HG02571 (cell line): ENCODE data around the gene LRRC61.
"Not testable (repeated sequence)": the region's sequence is repeated elsewhere in the genome, so short reads cannot be mapped to it uniquely, and the experiment has no call there.

Experiments used
- ATAC-seq: cut with Tn5 transposase; IDR thresholded peaks from one replicate; pipeline ENCODE4 v1.9.1; 2021; ENCODE audit warnings: mild to moderate bottlenecking, moderate library complexity; ENCODE audit not compliant: unreplicated experiment

LRRC61 gene

GRCh38 chr7:150381096-150381495 lies 57.9 kb downstream of the LRRC61 start:
- no peak for ATAC-seq

GRCh38 chr7:150381785-150382122 lies 58.6 kb downstream of the LRRC61 start:
- ATAC-seq, result no peak

DNA sequence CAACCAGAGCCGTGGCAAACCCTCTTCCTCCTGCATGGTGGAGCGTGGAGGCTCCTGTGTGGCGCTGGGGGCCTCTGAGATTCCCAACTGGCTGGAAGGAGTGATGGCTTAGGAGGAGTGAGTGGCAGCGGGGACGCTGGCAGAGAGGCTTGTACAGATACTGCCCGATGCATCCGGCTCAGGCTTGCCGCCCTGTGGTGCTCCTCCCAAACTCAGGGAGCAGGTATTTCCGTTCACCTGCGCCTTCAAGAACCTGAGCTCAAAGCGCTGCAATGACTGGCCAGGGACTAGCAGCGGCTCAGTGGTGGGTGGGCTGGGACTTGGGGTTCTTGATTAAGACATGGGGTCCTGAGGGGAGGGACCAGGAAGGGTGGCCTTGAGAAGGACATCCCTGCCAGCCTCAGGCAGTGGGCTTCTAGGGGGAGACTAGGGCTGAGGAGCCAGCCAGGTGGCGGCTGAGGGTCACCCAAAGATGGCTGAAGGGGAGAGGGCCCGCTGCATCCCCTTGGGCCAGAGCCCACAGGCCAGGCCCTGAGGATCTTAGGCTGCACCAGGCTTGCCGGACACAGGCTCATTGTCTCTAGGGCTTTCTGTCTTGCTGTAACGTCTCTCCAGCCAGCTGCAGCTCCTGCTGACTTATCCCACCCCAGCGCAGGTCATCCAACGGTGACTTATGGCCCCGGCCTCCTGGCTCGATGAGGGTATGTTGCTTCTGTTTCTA lies 59.1 kb downstream of the LRRC61 start:
- ATAC-seq, result no peak

DNA sequence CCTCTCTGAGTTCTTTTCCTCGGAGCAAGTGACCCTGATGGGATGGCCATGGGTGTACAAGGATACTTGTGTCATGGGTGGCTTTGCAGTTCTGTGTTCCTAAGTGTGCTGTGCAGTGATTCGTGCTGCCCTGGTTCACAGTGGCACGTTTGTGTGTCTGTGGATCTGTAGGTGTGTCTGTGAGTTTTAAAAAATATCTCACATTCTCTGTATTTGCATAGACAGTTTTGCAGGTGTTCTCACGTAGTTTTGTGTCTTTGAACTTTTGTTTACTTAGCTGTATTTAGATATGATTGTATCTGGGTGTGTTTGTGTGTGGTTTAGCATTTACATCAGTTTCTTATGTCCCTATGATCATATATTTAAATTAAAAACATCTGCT lies 59.7 kb downstream of the LRRC61 start:
- no peak for ATAC-seq

- ATAC-seq, result no peak
These were observed 60.7 kb downstream of the LRRC61 start for GRCh38 chr7:150383710-150384397.

GRCh38 chr7:150384406-150385301 lies 61.5 kb downstream of the LRRC61 start:
- ATAC-seq, result no peak

DNA sequence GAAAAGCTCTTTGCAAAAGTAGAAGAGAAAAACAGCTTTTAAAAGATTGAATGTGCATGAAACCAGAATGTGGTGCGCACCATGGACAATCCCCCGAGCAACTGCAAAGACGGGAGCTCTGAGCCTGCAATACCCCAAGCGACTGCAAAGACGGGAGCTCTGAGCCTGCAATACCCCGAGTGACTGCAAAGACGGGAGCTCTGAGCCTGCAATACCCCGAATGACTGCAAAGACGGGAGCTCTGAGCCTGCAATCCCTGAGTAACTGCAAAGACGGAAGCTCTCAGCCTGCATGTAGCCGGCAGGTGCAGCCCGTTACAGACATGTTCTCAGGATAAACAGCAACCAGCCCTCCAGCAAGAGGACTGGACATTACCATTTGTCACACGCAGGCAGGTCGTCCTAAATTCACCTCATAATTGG lies 62.2 kb downstream of the LRRC61 start:
- no peak for ATAC-seq

DNA sequence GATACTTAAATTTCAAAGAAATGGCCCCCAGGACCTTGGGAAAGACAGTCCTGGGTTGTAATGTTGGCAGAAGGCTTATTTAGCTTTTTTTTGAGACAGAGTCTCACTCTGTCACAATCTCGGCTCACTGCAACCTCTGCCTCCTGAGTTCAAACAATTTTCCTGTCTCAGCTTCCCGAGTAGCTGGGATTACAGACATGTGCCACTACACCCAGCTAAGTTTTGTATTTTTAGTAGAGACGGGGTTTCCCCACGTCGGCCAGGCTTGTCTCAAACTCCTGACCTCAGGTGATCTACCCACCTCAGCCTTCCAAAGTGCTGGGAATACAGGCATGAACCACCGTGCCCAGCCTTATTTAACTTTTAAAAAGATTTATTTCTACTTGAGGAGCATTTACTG lies 62.7 kb downstream of the LRRC61 start:
- ATAC-seq, result not testable (repeated sequence)
